ENCODE results near the gene CCDC70.
"Not testable (repeated sequence)": the region's sequence is repeated elsewhere in the genome, so short reads cannot be mapped to it uniquely, and the experiment has no call there.

CCDC70 gene

GRCh38 chr13:51861723-51862300, at the start of gene CCDC70:
Gene CCDC70 (plus strand): TSS chr13:51861969. CDS start chr13:51865412, 3,443 bp downstream.
- peak; percentile 30 for DNase-seq (ENCODE audit: low spot score)

- no peak for DNase-seq (ENCODE audit: low spot score)
These were observed 47.7 kb upstream of the CCDC70 start for GRCh38 chr13:51814071-51814470.

- DNase-seq (ENCODE audit: low spot score): peak; percentile 81
These were observed 46.7 kb upstream of the CCDC70 start for GRCh38 chr13:51814825-51815650.

GRCh38 chr13:51815848-51816247, 45.9 kb upstream of the CCDC70 start:
- no peak for DNase-seq (ENCODE audit: low spot score)

GRCh38 chr13:51816604-51817249, 45.0 kb upstream of the CCDC70 start:
- no peak for DNase-seq (ENCODE audit: low spot score)

- no peak for DNase-seq (ENCODE audit: low spot score)
These were observed 44.1 kb upstream of the CCDC70 start for GRCh38 chr13:51817717-51818116.

GRCh38 chr13:51818276-51818675, 43.5 kb upstream of the CCDC70 start:
- no peak for DNase-seq (ENCODE audit: low spot score)

- no peak for DNase-seq (ENCODE audit: low spot score)
These were observed 42.8 kb upstream of the CCDC70 start for GRCh38 chr13:51818781-51819511.

- no peak for DNase-seq (ENCODE audit: low spot score)
These were observed 42.2 kb upstream of the CCDC70 start for GRCh38 chr13:51819544-51819943.

- DNase-seq (ENCODE audit: low spot score): no peak
These were observed 41.7 kb upstream of the CCDC70 start for GRCh38 chr13:51820016-51820597.

- peak; percentile 41 for DNase-seq (ENCODE audit: low spot score)
These were observed 40.2 kb upstream of the CCDC70 start for GRCh38 chr13:51821606-51822005.

- peak; percentile 37 for DNase-seq (ENCODE audit: low spot score)
These were observed 39.5 kb upstream of the CCDC70 start for GRCh38 chr13:51822106-51822815.

- no peak for DNase-seq (ENCODE audit: low spot score)
These were observed 38.4 kb upstream of the CCDC70 start for GRCh38 chr13:51823359-51823758.

- DNase-seq (ENCODE audit: low spot score): no peak
These were observed 37.9 kb upstream of the CCDC70 start for GRCh38 chr13:51823863-51824262.

GRCh38 chr13:51824712-51825111, 37.1 kb upstream of the CCDC70 start:
- DNase-seq (ENCODE audit: low spot score): not testable (repeated sequence)

GRCh38 chr13:51825165-51825592, 36.6 kb upstream of the CCDC70 start:
- peak; percentile 65 for DNase-seq (ENCODE audit: low spot score)

- DNase-seq (ENCODE audit: low spot score): no peak
These were observed 36.0 kb upstream of the CCDC70 start for GRCh38 chr13:51825681-51826254.

GRCh38 chr13:51826606-51827005, 35.2 kb upstream of the CCDC70 start:
- DNase-seq (ENCODE audit: low spot score): no peak

GRCh38 chr13:51827254-51827653, 34.5 kb upstream of the CCDC70 start:
- DNase-seq (ENCODE audit: low spot score): no peak

- DNase-seq (ENCODE audit: low spot score): no peak
These were observed 32.8 kb upstream of the CCDC70 start for GRCh38 chr13:51828730-51829567.

Data from CD4-positive, alpha-beta T cell treated with Interleukin-15 for 4 hours (primary cell).